Transverse colon (tissue), 3 donors: ENCODE measurements around the gene CCDC12.

Source experiments
- CTCF ChIP-seq, 5 experiments: fragments of 200-600 bp in 3 of 5; fragments of 450-650 bp in 2 of 5; sonication (generic) in 3 of 5; IDR thresholded peaks; 1 replicate in 2 of 5; 2 replicates in 3 of 5; pipeline ENCODE4 v1.5.1; 2016 to 2017; ENCODE audit warnings: antibody characterized with exemption in 5 of 5, inconsistent platforms in 3 of 5, mild to moderate bottlenecking in 2 of 5, moderate library complexity in 1 of 5
- EP300 ChIP-seq: sonication (generic); formaldehyde crosslinking; IDR thresholded peaks from one replicate; pipeline ENCODE4 v1.6.1; 2017; ENCODE audit warnings: antibody characterized with exemption, low read depth
- POLR2A ChIP-seq: fragments of 450-650 bp; IDR thresholded peaks from one replicate; pipeline ENCODE4 v1.6.1; 2016; ENCODE audit warnings: antibody characterized with exemption, mild to moderate bottlenecking, moderate library complexity

- TF ChIP-seq CTCF (IDR thresholded peaks at IDR 0.05) (no peak), POLR2A (no peak), EP300 (no peak)
Measured at GRCh38 chr3:46955157-46955556, 21.4 kb downstream of the CCDC12 start.
